Measurements from ENCODE around the gene AMIGO1.

The AMIGO1 gene

GRCh38 chr1:109509176-109510134, at the start of gene AMIGO1:
Gene AMIGO1, minus strand, starts transcription at chr1:109509727. Its CDS starts 815 bp downstream, at chr1:109508912.
- peak; percentile 71 for DNase-seq

- DNase-seq, result no peak
Observed at GRCh38 chr1:109557520-109557919, 48.0 kb upstream of the AMIGO1 start.

GRCh38 chr1:109556563-109556962, 47.0 kb upstream of the AMIGO1 start:
- no peak for DNase-seq

GRCh38 chr1:109548321-109549267, 39.1 kb upstream of the AMIGO1 start, which contains the start of gene GNAI3:
Gene GNAI3, plus strand, starts transcription at chr1:109548615. Its CDS starts 106 bp downstream, at chr1:109548721.
- peak; percentile 94 for DNase-seq

- DNase-seq, result no peak
Observed at GRCh38 chr1:109547463-109548320, 38.2 kb upstream of the AMIGO1 start.

- DNase-seq, result peak; percentile 89
Observed at GRCh38 chr1:109546311-109547109, 37.0 kb upstream of the AMIGO1 start.

- DNase-seq, result no peak
Observed at GRCh38 chr1:109543988-109544735, 34.6 kb upstream of the AMIGO1 start.

GRCh38 chr1:109543283-109543987, 33.9 kb upstream of the AMIGO1 start:
- no peak for DNase-seq

GRCh38 chr1:109542657-109543056, 33.1 kb upstream of the AMIGO1 start:
- DNase-seq, result no peak

- DNase-seq, result no peak
Observed at GRCh38 chr1:109541102-109541501, 31.6 kb upstream of the AMIGO1 start.

GRCh38 chr1:109539676-109540075, 30.1 kb upstream of the AMIGO1 start, which contains the start of gene GPR61:
Gene GPR61, plus strand, starts transcription at chr1:109539872. Its CDS starts 3,151 bp downstream, at chr1:109543023.
- DNase-seq, result no peak

GRCh38 chr1:109538827-109539555, 29.5 kb upstream of the AMIGO1 start:
- no peak for DNase-seq

- DNase-seq, result no peak
Observed at GRCh38 chr1:109537450-109538178, 28.1 kb upstream of the AMIGO1 start.

- no peak for DNase-seq
Observed at GRCh38 chr1:109535971-109536491, 26.5 kb upstream of the AMIGO1 start.

- DNase-seq, result no peak
Observed at GRCh38 chr1:109535481-109535880, 26.0 kb upstream of the AMIGO1 start.

GRCh38 chr1:109534307-109534858, 24.9 kb upstream of the AMIGO1 start:
- no peak for DNase-seq

- DNase-seq, result peak; percentile 91
Observed at GRCh38 chr1:109532365-109533136, 23.0 kb upstream of the AMIGO1 start.
